ELF-1 (cell line): ENCODE data around the gene MCF2L2.

ENCODE experiments used
- DNase-seq: peaks from one replicate; pipeline ENCODE4 v3.0.0-alpha.2; 2016; ENCODE audit warnings: low read depth, low spot score

MCF2L2 gene

GRCh38 chr3:183293966-183294365, 134.5 kb downstream of the MCF2L2 start:
- DNase-seq, result no peak

GRCh38 chr3:183291497-183292031, 136.9 kb downstream of the MCF2L2 start:
- DNase-seq, result no peak

- DNase-seq, result no peak
These were observed 138.2 kb downstream of the MCF2L2 start for GRCh38 chr3:183290216-183290615.

- DNase-seq, result no peak
These were observed 140.3 kb downstream of the MCF2L2 start for GRCh38 chr3:183288117-183288516.

DNA sequence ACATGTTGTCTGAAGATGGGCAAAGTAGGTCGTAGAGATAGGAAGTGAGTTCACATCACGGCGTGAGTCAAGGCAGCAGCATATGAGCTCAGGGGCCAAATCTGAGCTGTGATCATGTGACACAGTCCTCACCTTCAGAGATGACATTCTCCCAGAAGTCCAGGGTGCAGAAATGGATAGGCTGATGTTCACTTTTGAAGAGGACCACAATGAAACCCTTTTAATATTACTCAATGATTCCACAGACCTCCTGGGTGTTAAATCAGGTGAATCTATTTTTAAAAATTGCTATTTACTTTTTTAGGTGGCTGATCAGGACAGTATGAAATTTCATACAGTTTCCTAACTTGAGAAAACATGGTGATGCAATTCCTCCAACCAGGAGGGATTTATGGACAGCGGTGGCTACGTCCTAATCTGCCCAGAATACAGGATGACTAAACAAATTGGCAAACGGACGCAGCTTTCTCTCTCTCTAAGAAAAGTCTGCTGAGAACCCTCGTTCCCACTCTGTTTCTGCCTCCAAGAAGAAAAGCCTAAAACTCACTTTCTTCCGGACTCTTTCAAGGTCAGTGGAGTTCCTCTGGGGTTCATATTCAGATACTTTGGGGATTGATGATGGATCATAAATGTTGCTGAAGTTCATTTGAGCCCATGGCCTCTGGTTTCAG, 141.0 kb downstream of the MCF2L2 start:
- DNase-seq, result no peak

GRCh38 chr3:183285828-183286457, 142.5 kb downstream of the MCF2L2 start:
- DNase-seq, result peak; percentile 30

DNA sequence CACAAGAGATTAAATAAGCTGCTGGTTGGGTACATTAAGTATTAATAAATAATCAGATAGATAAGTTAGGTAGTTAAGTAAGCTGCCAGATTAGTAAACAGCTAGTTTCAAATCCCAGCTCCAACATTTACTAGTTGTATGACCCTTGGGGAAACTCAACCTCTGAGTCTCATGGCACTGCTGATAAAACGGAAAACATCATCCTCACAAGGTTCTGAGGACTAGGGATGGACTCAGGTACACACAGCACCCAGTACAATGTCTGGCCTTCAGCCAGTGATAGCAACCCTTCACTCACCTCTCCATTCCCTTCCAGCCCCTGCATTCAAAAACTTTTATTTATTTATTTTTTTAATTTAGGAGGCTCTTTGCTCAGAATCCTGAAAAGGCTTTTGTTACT, 143.1 kb downstream of the MCF2L2 start:
- no peak for DNase-seq

DNA sequence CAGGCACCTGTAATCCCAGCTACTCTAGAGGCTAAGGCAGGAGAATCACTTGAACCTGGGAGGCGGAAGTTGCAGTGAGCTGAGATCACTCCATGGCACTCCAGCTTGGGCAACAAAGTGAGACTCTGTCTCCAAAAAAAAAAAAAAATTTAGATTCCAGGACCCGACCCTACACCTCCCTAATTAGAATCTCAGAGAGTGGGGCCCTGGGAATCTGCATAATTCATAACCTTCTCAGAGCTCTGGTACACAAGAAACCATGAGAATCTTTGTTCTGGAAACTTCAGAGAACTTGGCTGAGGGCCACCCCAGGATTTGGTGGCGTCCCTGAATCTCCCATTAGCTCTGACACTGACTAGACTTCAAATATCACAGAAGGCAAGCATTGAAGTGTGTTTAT, 143.8 kb downstream of the MCF2L2 start:
- DNase-seq, result no peak

DNA sequence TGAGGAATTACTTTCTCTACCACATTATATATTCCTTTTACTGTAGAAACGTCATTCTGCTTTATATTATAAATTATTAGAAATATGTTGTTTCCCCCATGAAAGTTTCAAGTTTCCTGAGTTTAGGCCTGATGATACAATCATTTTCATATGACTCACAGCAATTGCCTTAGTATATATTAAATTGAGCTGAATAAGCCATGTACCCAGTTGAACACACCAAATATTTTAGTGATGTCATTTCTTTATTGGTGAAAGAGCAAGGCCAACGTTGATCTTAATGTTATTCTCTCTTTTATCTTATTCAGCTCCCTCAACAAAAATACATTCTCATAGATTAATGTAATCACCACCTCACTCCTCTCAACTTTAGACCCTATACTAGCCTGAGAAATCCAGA, 144.5 kb downstream of the MCF2L2 start:
- DNase-seq, result no peak

- DNase-seq, result no peak
These were observed 147.2 kb downstream of the MCF2L2 start for GRCh38 chr3:183281126-183281797.

GRCh38 chr3:183279371-183279770, 149.0 kb downstream of the MCF2L2 start:
- peak; percentile 38 for DNase-seq

DNA sequence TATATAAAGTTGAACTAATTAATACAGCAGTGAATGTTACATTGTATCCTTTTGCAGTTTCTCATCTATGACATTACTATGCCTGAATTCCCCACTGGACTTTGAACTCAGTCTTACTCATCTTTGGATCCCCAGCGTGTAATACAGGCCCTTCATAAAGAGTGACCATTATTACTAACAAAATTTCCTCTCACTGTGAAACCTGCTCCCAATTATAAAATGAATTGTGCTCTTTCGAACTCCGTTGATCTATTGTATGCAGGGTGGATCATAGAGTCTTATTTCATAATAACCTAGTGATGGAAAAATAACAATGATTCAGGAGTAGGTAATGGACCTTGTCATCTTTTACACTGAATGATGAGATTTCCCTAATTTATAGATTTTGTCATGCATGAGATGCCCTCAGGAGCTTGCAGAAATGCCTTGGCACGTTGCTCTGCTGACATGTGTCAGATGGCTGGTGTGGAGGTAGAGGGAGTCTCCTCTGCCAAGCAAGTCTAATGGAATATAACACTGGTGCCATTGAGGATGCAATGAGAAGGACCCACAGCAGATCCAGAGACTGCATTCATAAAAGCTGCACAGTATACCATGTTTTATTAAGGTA, 149.8 kb downstream of the MCF2L2 start:
- DNase-seq, result no peak

GRCh38 chr3:183277260-183277659, 151.2 kb downstream of the MCF2L2 start:
- no peak for DNase-seq

DNA sequence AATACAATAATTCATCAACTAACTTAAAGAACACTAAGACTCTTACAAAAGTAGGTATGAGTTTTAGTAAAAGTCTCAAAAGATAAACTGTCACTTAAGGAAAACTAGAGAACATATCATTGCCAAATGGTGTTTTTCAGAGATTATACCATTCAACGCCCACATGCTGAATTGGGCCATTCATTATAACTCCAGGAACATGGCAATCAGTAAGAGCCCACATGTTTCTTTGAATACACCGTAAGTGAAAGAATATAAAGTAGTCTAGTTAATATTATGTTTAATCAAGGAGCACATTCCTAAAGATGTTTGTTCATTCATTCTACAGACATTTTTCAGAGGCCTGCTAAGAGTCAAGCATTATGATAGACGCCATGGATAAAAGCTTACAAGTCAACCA, 152.5 kb downstream of the MCF2L2 start:
- DNase-seq, result no peak

- no peak for DNase-seq
These were observed 153.0 kb downstream of the MCF2L2 start for GRCh38 chr3:183275418-183275817.

GRCh38 chr3:183274609-183275008, 153.8 kb downstream of the MCF2L2 start:
- no peak for DNase-seq

DNA sequence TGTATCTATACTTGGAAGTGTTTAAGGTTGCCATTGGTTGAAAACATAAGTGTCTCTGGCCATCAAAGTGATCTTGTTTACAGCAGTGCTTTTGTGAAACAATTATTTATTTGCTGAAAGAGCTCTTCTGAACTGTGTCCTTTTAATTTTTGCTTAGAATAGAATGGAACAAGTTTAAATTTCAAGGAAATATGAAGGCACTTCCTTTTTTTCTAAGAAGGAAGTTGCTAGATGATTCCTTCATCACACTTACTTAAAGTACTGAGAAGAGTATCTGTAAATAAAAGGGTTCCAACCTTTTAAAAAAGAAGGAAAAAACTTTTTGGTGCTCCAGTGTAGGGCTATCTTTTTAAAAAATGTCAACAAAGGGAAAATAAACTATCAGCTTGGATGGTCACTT, 155.6 kb downstream of the MCF2L2 start:
- DNase-seq, result no peak

DNA sequence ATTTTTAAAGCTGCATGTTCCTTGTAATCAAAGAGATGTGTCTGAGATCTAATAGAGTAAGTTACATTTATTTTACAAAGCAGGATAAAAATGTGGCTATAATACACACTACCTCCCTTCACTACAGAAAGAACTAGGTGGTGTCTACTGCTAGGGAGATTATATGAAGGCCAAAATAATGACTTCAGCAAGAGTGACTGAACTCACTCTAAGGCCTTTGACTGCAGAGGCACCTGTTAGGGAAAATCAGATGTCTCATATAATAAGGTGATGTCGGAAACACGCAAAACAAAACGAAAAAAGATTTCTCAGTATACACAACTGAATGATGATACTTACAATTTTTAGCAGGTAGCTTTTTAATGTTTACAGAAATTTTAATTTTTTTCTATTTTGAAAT, 156.3 kb downstream of the MCF2L2 start:
- no peak for DNase-seq

GRCh38 chr3:183270344-183270743, 158.1 kb downstream of the MCF2L2 start:
- no peak for DNase-seq

GRCh38 chr3:183269345-183269744, 159.1 kb downstream of the MCF2L2 start:
- DNase-seq, result no peak

DNA sequence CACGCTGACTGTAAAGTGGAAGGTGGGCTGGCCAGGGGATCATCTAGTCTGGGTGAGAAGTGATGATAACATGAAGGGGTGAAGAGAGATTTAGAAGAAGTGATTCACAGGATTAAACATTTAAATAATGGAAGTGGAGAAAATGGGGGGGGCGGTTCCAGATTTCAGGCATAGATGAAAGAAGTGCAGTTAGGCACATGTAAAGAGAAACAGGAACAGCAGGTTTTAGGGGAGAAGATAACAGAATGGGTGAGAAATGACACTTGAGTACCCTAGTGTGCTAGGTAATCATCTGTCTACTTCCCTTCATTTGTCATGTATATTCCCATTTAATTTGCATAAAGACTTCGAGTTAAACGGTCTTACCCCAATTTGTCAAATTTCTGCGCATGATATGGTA, 160.1 kb downstream of the MCF2L2 start:
- DNase-seq, result no peak

DNA sequence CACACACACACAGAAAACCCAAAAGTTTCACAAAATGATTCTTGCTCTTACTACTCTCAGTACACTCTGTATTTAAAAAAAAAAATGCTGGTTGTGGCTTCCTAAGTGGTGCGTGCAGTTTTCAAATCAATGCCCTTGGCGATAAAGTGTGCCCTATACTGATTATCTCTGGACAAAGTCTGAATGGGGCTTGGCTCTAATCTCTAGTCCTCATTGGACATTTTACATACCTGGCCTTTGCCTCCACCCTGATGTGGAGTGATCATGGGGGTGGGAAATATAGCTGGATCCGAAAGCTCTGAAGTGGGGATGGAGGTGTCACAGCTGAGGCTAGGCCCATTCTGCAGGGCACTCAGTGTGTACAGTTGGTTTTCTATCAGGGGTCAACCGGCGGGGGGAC, 161.3 kb downstream of the MCF2L2 start:
- DNase-seq, result no peak
